ENCODE measurements around the gene HSPB6.

- no peak for TF ChIP-seq POLR2A (IDR thresholded peaks at IDR 0.05; ENCODE audit: borderline replicate concordance, extremely low read depth, insufficient read depth, insufficient read length)
- no peak for TF ChIP-seq CTCF (IDR thresholded peaks at IDR 0.05 in 2 of 3, conservative IDR thresholded peaks at IDR 0.05 in 1 of 3; ENCODE audit: borderline replicate concordance in 1 of 3, insufficient read depth in 1 of 3, low read depth in 2 of 3, low read length in 2 of 3)
- TF ChIP-seq EZH2 (IDR thresholded peaks at IDR 0.05): no peak
- no peak for TF ChIP-seq TCF7L2 (IDR thresholded peaks at IDR 0.05; ENCODE audit: borderline replicate concordance, extremely low read depth, insufficient read depth, insufficient read length)
- TF ChIP-seq REST (IDR thresholded peaks at IDR 0.05; ENCODE audit: low read depth): no peak
- TF ChIP-seq POLR2AphosphoS5 (IDR thresholded peaks at IDR 0.05; ENCODE audit: low read depth, low read length): no peak
- no peak for TF ChIP-seq JUND (IDR thresholded peaks at IDR 0.05)
- no peak for TF ChIP-seq ATF3 (IDR thresholded peaks at IDR 0.05)
- no peak for TF ChIP-seq EZH2phosphoT487 (IDR thresholded peaks at IDR 0.05; ENCODE audit: borderline replicate concordance)
- TF ChIP-seq MAX (IDR thresholded peaks at IDR 0.05): no peak
- TF ChIP-seq ZFX (IDR thresholded peaks at IDR 0.05): no peak
- no peak for TF ChIP-seq CEBPB (IDR thresholded peaks at IDR 0.05; ENCODE audit: low read depth)
- no peak for TF ChIP-seq ELF1 (IDR thresholded peaks at IDR 0.05; ENCODE audit: borderline replicate concordance, low read depth)
- no peak for TF ChIP-seq FOSL1 (IDR thresholded peaks at IDR 0.05; ENCODE audit: low read depth)
These were observed 24.2 kb downstream of the HSPB6 start for GRCh38 chr19:35732540-35733179.
